Mesodermal cell (in vitro differentiated cells): Measurements from ENCODE around the gene CACNG1.

Source experiments
- H3K27ac ChIP-seq: 2 replicates; pipeline ENCODE4 v1.7.0; 2013; ENCODE audit warnings: mild to moderate bottlenecking, low read depth, low read length, moderate library complexity; ENCODE audit not compliant: severe bottlenecking
- H3K36me3 ChIP-seq: 2 replicates; pipeline ENCODE4 v1.7.1; 2013; ENCODE audit warnings: mild to moderate bottlenecking, low read length, moderate library complexity; ENCODE audit not compliant: control insufficient read depth, insufficient read depth
- H3K4me1 ChIP-seq: one replicate; pipeline ENCODE4 v1.7.1; 2013; ENCODE audit warnings: mild to moderate bottlenecking, low read length; ENCODE audit not compliant: insufficient read depth, control insufficient read depth, poor library complexity, severe bottlenecking
- H3K4me3 ChIP-seq: 2 replicates; pipeline ENCODE4 v1.7.0; 2013; ENCODE audit warnings: low read length, control low read depth, mild to moderate bottlenecking; ENCODE audit not compliant: insufficient read depth, poor library complexity, severe bottlenecking; ENCODE audit errors: extremely low read depth
- H3K9me3 ChIP-seq: 2 replicates; pipeline ENCODE4 v1.7.1; 2013; ENCODE audit warnings: mild to moderate bottlenecking, low read length, moderate library complexity; ENCODE audit not compliant: control insufficient read depth
- WGBS, 2 experiments: methylation state at CpG; one replicate each; pipeline ENCODE4 v1.1.5; 2013; ENCODE audit warnings: missing lambda C conversion rate in 2 of 2; ENCODE audit not compliant: insufficient coverage in 2 of 2; 5-methylcytosine and 5-hydroxymethylcytosine counted together

Gene CACNG1

GRCh38 chr17:67015001-67015400 lies 29.4 kb upstream of the CACNG1 start:
- 93 to 96% methylated on average over 11 of the region's 11 CpGs for WGBS, 2 experiments
- Histone ChIP-seq H3K9me3 (no peaks in the 10 kb centered on the region), H3K27ac (no peak overlapping the region), H3K36me3 (no peaks in the 10 kb centered on the region), H3K4me3 (no peak overlapping the region), H3K4me1 (no peaks in the 10 kb centered on the region)

DNA sequence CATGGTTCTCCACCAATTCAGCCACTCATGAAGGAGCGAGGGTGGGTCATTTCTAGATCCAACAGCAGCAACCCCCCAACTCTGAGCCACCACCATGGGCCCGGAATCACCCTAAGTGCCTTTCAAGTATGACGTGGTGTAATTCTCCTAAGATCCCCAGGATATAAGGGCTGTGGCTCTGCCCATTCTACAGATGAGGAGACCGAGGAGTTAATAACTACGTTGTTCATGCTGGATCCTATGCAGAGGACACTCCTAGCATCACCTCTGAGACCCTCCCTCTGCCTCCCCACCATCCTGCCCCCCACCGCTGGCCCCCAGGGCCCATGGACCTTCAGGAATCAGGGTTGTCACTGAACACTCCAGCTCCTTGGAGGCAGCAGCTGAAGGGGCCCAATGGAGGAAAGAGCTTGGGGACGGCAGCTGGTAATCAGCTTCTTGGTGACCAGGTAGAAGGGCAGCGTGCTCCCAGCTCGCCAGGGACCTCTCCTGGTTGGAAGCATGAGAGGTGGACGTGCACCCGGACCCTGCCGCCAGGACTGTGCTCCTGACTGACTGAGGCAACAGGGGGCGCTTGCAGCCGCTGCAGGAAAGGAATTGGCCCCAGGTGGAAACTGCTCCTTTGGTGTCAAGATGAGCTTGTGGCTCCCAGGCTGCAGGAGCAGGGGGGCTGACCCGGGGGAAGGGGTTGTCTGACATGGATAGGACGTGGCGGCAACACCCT lies 28.2 kb upstream of the CACNG1 start:
- WGBS, 2 experiments: 81 to 88% methylated on average over 14 to 16 of the region's 17 CpGs
- Histone ChIP-seq H3K36me3 (no peaks in the 10 kb centered on the region), H3K9me3 (no peaks in the 10 kb centered on the region), H3K4me3 (no peak overlapping the region), H3K4me1 (no peaks in the 10 kb centered on the region), H3K27ac (no peak overlapping the region)

DNA sequence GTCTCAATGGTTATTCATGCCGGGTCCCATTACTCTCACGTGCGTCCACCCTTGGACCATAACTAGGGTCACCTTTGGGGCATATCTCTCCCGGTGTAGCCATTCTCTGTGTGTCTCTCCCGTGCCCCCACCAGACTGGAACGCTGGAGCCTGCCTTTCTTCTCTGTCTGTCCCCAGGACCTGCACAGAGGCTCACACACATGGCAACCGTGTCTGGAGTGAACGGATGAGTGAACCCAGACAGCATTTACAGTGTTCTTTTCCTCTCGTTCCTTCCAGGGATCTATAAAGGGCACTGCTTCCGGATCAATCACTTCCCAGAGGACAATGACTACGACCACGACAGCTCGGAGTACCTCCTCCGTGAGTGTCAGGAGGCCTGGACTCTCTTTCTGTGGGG lies 26.4 kb upstream of the CACNG1 start:
- no peak overlapping the region for H3K4me3 ChIP-seq
- H3K9me3 ChIP-seq: no peaks in the 10 kb centered on the region
- no peak overlapping the region for H3K27ac ChIP-seq
- WGBS, 2 experiments: 88 to 90% methylated on average over 14 of the region's 14 CpGs
- no peaks in the 10 kb centered on the region for H3K4me1 ChIP-seq
- H3K36me3 ChIP-seq: no peaks in the 10 kb centered on the region

- no peaks in the 10 kb centered on the region for H3K4me1 ChIP-seq
- H3K27ac ChIP-seq: no peak overlapping the region
- 82 to 87% methylated on average over 6 to 8 of the region's 12 CpGs for WGBS, 2 experiments
- no peaks in the 10 kb centered on the region for H3K9me3 ChIP-seq
- H3K4me3 ChIP-seq: no peak overlapping the region
- H3K36me3 ChIP-seq: no peaks in the 10 kb centered on the region
These were observed 25.6 kb upstream of the CACNG1 start for GRCh38 chr17:67018471-67019434.

DNA sequence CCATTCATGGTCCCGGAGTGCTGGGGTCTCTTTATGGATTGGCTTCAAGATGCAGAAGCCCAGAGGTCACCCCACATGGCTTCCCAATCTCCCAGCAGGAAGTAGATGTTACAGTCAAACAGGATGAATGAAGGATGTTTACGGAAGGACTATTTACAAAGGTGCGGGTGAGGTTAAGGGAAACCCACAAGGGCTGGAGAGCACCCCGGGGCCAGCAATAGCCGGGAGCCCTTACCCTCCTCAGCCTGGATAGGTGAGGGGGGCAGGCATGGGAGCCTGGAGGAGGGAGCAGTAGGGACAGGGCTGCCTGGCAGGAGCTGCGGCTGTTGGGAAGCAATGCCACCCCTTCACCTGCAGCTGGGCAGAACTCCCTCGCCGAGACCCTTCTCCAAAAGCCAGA lies 24.5 kb upstream of the CACNG1 start:
- H3K27ac ChIP-seq: no peak overlapping the region
- 86 to 94% methylated on average over 8 of the region's 8 CpGs for WGBS, 2 experiments
- no peak overlapping the region for H3K4me3 ChIP-seq
- H3K36me3 ChIP-seq: no peaks in the 10 kb centered on the region
- H3K4me1 ChIP-seq: no peaks in the 10 kb centered on the region
- no peaks in the 10 kb centered on the region for H3K9me3 ChIP-seq

DNA sequence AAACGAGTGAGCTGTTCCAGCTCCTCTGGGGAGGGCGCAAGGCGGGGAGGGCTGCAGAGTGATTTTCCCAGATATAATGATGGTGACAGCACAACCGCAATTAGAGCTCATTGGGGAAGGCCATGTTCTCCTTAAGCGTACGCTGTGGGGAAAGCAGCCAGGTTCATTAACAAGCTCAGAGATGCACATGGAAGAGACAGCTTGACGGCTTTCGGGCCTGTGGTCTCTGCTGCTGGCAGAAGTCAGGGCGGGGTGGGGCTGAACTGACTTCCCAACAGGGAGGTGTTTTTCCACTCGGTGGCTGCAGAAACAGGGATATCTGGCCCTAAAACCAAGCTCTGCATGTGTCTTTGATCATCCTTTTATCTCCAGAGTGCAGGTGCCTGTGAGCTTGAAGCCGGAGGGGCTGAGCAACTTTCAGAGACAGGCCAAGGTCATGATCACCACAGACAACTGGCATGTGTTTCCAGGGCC lies 24.0 kb upstream of the CACNG1 start:
- 90 to 97% methylated on average over 11 of the region's 11 CpGs for WGBS, 2 experiments
- Histone ChIP-seq H3K9me3 (no peaks in the 10 kb centered on the region), H3K36me3 (no peaks in the 10 kb centered on the region), H3K27ac (no peak overlapping the region), H3K4me3 (no peak overlapping the region), H3K4me1 (no peaks in the 10 kb centered on the region)

GRCh38 chr17:67021196-67021595 lies 23.2 kb upstream of the CACNG1 start:
- 87 to 92% methylated on average over 7 of the region's 7 CpGs for WGBS, 2 experiments
- no peak overlapping the region for H3K4me3 ChIP-seq
- no peaks in the 10 kb centered on the region for H3K4me1 ChIP-seq
- no peak overlapping the region for H3K27ac ChIP-seq
- H3K36me3 ChIP-seq: no peaks in the 10 kb centered on the region
- H3K9me3 ChIP-seq: no peaks in the 10 kb centered on the region

- no peaks in the 10 kb centered on the region for H3K4me1 ChIP-seq
- 84 to 92% methylated on average over 12 of the region's 16 CpGs for WGBS, 2 experiments
- H3K4me3 ChIP-seq: no peak overlapping the region
- H3K9me3 ChIP-seq: no peaks in the 10 kb centered on the region
- H3K27ac ChIP-seq: no peak overlapping the region
- H3K36me3 ChIP-seq: no peaks in the 10 kb centered on the region
These were observed 22.5 kb upstream of the CACNG1 start for GRCh38 chr17:67021743-67022450.

DNA sequence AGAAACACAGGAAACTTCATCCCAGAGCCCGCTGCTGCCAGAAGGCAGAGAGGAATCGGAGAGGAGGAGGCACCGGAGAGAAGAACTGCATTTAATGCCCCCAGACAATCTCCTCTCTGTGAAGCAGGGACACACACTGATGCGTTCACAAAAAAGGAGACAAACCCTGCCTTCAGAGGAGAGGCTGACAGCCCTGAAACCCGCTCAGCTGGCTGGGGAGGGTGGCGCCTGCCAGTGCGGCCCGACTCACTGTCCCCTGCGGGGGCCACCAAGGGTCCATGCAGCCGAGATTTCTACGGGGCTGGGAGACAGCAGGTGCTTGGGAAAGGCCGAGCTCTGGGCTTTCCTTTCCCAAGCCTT lies 21.9 kb upstream of the CACNG1 start:
- Histone ChIP-seq H3K36me3 (no peaks in the 10 kb centered on the region), H3K4me1 (no peaks in the 10 kb centered on the region), H3K4me3 (no peak overlapping the region), H3K27ac (no peak overlapping the region), H3K9me3 (no peaks in the 10 kb centered on the region)
- WGBS, 2 experiments: 86 to 92% methylated on average over 9 of the region's 12 CpGs

DNA sequence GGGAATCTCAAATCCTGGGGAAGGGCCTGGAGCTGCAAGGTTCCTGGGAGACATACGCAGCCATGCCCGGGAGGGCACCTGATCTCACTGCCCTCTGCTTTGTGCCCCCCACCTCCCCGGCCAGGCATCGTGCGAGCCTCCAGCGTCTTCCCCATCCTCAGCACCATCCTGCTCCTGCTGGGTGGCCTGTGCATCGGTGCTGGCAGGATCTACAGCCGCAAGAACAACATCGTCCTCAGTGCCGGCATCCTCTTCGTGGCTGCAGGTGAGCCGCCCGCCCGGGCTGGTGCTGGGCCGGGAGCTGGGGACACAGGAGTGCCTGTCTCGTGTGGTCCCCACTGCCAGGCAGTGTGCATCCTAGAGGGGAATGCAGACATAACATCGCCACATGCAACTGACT lies 19.6 kb upstream of the CACNG1 start:
- H3K27ac ChIP-seq: no peak overlapping the region
- H3K4me3 ChIP-seq: no peak overlapping the region
- H3K4me1 ChIP-seq: no peaks in the 10 kb centered on the region
- WGBS, 2 experiments: 95% methylated on average over 17 of the region's 17 CpGs
- no peaks in the 10 kb centered on the region for H3K9me3 ChIP-seq
- H3K36me3 ChIP-seq: no peaks in the 10 kb centered on the region
